Measurements from ENCODE around the gene SUMO3. TPM values are rescaled to one million over a fixed set of nuclear protein-coding genes. Genes with fewer than 3 reads are reported as not detected.
A peak's percentile ranks its signal among the peaks of the same experiment; 100 is the strongest.

Gene SUMO3
- total and polyA plus RNA-seq, 7 donors, result 38.6 to 86.6 (median 62.1) TPM

- Histone ChIP-seq H3K9me3 (no peaks in the 10 kb centered on the region), H3K27me3 (ENCODE audit: insufficient read depth in 3 of 3, low read length in 2 of 3) (peaks cover 0 to 12% (median 0%) of the 10 kb centered on the region in 3 donors), H3K4me3 (peak overlapping the region; percentile 4), H3K27ac (no peak overlapping the region), H3K4me1 (peaks cover 9% of the 10 kb centered on the region), H3K36me3 (ENCODE audit: insufficient read depth in 1 of 2, low read depth in 1 of 2) (no peaks in the 10 kb centered on the region)
- 32 to 42% (median 39%) methylated on average over 37 of the region's 37 CpGs for WGBS, 3 donors
- no peak for TF ChIP-seq CTCF (IDR thresholded peaks at IDR 0.05)
- intact Hi-C loops (cut with DNase I), result no loop called here
- DNase-seq, result peak in 1 of 2 donors; percentile 45
- ATAC-seq, result peak; percentile 45 to 67 (median 57)
Observed at GRCh38 chr21:44836666-44837471, 19.0 kb upstream of the SUMO3 start.

- no peaks in the 10 kb centered on the region for H3K9me3 ChIP-seq
- WGBS, 3 donors, result 19 to 31% (median 22%) methylated on average over 3 of the region's 3 CpGs
- no peak for ATAC-seq
Observed at GRCh38 chr21:44836349-44836665, 18.4 kb upstream of the SUMO3 start.

GRCh38 chr21:44835647-44835973, 17.7 kb upstream of the SUMO3 start:
- intact Hi-C loops (cut with DNase I), result no loop called here
- DNase-seq (no peak), ATAC-seq (no peak)
- Histone ChIP-seq H3K4me3 (no peak overlapping the region), H3K27me3 (ENCODE audit: insufficient read depth in 3 of 3, low read length in 2 of 3) (no peaks in the 10 kb centered on the region), H3K9me3 (no peaks in the 10 kb centered on the region), H3K36me3 (ENCODE audit: insufficient read depth in 1 of 2, low read depth in 1 of 2) (no peaks in the 10 kb centered on the region), H3K4me1 (peaks cover 9% of the 10 kb centered on the region), H3K27ac (no peak overlapping the region)
- no peak for TF ChIP-seq CTCF (IDR thresholded peaks at IDR 0.05)
- 60 to 71% (median 63%) methylated on average over 6 to 8 of the region's 8 CpGs for WGBS, 3 donors

More at GRCh38 chr21:44836349-44836665, 18.4 kb upstream of the SUMO3 start:
- peaks cover 9% of the 10 kb centered on the region for H3K4me1 ChIP-seq
- TF ChIP-seq CTCF (IDR thresholded peaks at IDR 0.05), result no peak
- H3K36me3 ChIP-seq (ENCODE audit: insufficient read depth in 1 of 2, low read depth in 1 of 2), result no peaks in the 10 kb centered on the region
- H3K27me3 ChIP-seq (ENCODE audit: insufficient read depth in 3 of 3, low read length in 2 of 3), result peaks cover 0 to 6% (median 0%) of the 10 kb centered on the region in 3 donors
- intact Hi-C loops (cut with DNase I), result no loop called here
- no peak overlapping the region for H3K27ac ChIP-seq
- DNase-seq, result no peak
- H3K4me3 ChIP-seq, result peak overlapping the region; percentile 4

GRCh38 chr21:44834951-44835646, 17.2 kb upstream of the SUMO3 start:
- H3K9me3 ChIP-seq, result no peaks in the 10 kb centered on the region
- no peaks in the 10 kb centered on the region for H3K36me3 ChIP-seq (ENCODE audit: insufficient read depth in 1 of 2, low read depth in 1 of 2)
- H3K27me3 ChIP-seq (ENCODE audit: insufficient read depth in 3 of 3, low read length in 2 of 3), result no peaks in the 10 kb centered on the region
- no peak for TF ChIP-seq CTCF (IDR thresholded peaks at IDR 0.05)
- peaks cover 9% of the 10 kb centered on the region for H3K4me1 ChIP-seq
- ATAC-seq (no peak), DNase-seq (no peak)
- no peak overlapping the region for H3K27ac ChIP-seq
- no peak overlapping the region for H3K4me3 ChIP-seq
- WGBS, 3 donors, result 86 to 91% (median 86%) methylated on average over 29 of the region's 29 CpGs
- intact Hi-C loops (cut with DNase I), result no loop called here

Measured in psoas muscle (tissue), 8 donors.